UCSD-AML1 (cell line): Measurements from ENCODE around the gene PEPD.

Source experiments
- DNase-seq: peaks from one replicate; lab custom pipeline; 2025; ENCODE audit not compliant: unreplicated experiment; lab: John Stamatoyannopoulos, UW

The PEPD gene

DNA sequence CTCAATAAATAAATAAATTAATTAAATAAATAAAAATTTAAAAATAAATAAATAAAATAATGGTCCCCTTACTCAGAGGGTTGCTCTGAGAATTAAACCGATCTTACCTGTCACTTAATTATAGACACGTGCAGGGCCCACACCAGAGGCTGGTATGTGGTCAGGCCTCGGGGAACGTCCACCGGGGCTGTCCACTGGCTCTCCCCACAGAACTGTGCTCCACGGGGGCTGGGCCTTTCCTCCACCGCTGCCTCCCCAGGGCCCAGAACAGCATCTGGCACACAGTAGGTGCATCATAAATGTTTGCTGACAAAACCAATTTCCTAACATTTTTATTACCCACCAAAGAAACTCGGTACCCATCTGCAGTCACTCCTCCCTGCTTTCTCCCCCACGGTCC is 78.9 kb downstream of the PEPD start:
- no peak for DNase-seq

- no peak for DNase-seq
Measured at GRCh38 chr19:33441828-33442227, 79.8 kb downstream of the PEPD start.

DNA sequence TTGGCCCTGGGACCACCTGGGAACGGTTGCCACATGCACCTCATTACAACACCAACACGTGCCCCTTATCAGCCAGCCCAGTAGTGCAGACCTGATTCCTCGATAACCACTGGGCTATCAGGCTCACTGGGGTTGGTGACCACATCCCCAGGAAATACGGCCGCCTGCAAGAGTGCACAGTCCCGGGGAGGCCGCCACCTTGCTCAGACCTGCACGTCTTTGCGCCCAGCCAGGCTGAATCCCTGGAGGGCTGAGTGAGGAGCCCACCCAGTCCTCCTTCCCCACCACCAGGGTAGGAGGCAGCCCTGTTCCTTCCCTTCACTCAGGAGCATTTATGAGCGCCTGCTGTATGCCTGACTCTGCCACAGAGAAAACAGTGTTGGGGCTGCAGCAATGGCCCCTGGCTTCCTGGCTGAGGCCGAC is 80.3 kb downstream of the PEPD start:
- DNase-seq: peak; percentile 75

DNA sequence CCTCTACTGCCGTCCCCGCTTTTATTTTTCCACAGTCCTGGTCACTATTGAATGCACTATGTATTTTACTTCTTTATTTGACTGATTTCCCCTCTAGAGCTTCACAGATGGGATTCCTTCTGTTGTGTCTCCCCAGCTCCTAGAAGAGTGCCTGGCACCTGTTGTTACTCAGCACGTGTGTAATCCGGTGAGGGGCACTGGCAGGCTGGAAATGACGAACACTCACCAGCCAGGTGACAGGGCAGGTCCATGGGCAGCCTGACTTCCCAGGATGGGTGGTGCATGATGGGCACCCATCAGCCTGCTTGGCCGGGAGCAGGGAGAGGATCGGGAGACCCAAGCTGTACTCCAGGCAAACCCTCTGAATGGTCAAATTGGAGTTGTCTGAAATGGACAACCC is 80.9 kb downstream of the PEPD start:
- no peak for DNase-seq

- DNase-seq: no peak
Measured at GRCh38 chr19:33440241-33440640, 81.3 kb downstream of the PEPD start.

DNA sequence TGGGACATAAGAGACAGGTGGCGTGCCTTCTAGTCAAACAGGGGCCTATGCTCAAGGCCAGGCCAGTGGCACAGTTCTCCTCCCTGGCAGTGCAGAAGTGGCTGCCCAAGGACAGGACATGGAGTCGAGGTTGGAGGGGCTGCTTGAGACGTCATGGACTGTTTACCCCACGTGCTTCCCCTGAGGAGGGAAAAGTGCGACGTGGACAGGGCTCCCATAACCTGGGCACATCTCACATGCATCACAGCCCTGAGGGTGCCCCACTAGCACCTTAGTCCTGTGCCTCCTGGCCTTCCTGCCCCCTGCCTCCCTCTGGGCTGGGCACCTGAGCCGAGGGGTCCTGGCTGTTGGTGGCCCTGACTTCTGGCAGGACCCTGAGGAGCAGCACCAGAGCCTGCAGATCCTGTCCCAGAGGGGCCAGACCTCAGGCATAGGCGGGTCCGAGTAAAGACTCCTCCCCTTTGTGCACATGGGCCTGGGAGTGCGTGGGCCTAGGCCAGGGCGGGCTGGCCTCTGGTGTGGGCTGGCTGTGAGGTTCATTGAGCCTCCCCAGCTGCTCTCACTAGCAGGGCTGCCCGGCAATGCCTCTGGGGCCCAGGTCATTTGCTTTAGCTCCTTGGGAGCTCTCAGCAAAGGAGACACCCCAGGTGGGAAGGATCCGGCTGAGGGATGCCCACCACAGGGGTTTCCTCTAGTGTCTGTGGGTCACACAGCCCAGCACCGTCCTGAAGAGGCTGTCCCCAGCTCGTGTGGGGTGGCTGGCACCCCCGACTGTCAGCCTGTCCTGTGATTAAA is 82.4 kb downstream of the PEPD start:
- no peak for DNase-seq

DNA sequence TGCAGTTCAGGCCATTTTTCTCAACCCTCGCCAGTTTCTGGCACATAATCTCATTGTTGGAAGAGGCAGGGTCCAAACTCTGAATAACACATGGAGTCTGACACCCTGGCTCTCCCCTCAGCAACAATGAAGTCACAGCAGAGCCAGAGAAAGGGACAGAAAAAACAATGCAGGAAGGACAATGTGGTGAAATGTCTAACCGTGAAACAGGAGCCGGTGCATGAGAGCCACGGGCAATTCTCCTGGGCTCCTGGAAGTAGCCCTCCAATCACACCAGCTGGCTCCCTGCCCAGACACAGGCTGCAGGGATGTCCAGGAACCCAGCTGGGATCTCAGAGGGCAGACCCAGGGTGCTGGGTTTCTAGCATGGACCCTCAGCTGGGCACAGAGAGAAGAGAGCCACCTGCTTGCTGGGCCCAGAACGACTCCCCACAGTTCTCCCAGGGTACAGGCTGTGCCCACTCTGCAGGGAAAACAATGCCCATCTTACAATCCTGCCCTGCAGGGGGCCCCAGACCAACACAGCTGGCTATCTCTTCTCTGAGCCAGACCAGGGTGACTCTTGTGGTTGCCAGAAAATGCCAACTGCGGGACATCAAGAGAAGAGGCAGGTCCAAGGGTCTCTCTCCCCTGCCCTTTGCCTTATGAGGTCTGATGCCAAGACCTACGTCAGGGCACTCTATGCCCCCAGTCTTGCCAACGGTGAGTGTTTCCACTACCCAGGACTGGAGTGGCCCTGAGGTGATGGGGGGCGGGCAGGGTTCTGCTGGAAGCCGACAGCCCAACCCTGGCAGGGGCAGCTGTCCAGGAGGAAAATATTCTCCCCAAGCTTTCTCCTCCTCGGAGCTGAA is 83.5 kb downstream of the PEPD start:
- peak; percentile 43 for DNase-seq

DNA sequence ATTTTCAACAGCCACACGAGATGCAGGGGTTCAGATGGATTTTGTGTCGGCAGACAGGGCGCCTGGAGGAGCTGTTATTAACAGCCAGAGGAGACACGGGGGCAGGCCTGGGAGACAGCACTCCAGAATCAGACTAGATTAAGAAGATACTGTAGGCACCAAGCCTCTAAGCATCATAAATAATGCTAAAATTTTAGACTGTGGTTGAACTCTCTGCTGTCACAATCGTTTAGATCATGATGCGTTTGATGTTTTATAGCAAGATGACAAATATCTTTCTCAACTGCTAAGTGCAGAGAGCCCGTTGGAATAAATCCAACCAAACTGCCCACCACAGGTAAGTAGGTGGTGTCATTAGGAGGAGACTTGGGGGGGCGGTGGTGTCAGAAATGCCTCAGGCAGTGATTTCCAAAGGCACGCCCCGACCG is 84.2 kb downstream of the PEPD start:
- no peak for DNase-seq

GRCh38 chr19:33436360-33437345 is 84.9 kb downstream of the PEPD start:
- no peak for DNase-seq

DNA sequence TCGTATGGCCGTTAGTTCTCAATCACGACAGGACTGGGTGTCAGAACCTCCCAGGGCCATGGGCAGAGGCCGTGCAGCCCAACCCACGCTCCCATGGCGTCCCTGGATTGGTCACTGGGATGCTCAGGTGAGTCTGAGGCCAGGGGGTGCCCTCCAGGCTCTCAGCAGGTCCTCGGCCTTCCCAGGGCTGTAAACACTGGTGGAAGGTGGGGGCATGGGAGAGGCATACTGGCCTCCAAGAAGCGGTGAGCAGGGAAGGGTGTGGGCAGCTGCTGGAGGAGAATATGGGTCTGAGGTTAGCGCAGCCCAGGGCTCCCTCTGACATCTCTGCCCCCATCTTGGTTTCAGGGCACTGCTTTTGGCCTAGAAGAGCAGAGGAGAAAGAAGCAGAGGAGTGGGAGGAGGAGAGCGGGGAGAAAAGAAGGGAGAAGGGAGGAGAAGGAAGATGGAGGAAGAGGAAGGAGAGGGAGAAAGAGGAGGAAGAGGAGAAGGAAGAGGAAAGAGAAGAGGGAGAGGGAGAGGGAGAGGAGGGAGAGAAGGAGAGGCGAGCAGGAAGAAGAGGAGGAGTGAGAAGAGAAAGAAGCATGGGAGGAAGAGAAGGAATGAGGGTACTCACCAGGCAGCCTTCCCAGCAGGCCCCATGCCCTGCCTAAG is 85.8 kb downstream of the PEPD start:
- no peak for DNase-seq

DNA sequence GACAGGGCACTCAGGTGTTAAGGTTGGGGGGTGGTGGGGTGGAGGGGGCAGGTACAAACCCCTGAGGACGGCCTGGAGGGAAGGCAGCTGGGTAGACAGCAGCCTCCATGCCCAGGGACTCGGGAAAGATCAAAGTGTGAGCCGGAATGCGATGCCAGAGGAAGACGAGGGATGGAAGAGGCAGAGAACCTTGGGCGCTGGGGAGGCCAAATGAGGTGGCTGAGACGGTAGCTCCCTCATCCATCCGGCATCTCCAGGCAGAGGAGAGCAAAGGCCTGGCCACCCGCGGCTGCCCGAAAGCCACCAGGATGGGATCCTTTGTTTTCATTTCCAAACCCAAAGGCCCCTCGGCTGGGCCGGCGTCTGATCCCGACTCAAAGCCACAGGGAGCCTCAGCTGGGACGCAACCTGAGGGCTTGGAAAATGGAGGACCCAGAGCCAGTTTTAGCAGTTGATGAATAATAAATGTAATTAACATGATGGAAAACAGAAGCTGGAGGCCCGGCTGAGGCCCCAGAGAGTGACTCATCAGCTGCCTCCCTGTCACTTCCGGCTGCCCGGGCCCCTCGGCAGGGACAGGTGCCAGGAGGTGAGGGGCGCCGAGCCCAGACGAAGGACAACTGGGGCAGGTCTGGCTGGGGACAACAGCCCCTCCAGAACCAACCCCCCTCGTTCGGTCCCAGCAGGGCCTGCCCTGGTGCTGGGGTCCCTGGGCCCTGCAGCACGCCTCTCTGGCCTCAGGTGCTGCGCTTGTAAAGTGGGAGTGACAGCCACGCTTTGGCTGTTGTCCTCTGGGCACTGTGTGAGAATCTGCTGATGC is 86.5 kb downstream of the PEPD start:
- DNase-seq: no peak

DNA sequence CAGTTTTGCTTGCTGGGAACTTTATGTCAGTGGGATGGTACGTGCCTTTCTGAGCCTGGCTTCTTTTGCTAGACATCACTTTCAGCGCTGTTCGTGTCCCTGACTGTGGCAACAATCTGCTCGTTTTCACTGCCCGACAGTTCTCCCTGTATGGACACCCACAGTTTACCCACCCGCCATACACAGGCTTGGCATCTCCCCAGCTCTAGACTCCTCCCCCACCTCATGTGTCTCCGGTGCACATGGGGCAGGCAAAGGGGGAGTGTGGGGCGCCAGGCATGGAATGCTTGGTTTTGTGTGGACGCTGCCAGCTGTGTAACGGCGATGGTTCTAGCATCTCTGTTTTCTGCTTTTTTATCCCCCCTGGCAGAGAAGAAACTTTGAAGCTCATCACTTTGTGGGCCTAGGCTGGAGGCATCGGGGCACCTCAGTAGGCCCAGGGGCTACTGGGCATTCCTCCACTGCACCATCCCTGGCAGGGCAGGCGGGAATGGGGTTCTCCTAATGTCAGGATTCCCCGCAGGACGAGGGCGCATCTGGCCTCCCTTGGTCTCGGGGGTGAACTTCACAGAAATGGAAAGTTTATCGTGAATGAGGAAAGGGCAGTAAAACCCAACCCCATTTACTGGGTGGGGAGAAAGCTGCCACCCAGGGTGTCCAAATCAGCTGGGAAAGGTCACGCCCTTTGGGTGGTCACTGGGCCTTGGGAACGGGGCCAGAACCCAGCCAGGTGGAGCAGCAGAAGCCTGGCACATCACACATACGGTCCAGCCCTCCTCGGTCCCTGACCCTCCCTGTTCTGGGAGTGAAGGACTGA is 87.3 kb downstream of the PEPD start:
- DNase-seq: no peak

- DNase-seq: no peak
Measured at GRCh38 chr19:33432446-33433170, 89.0 kb downstream of the PEPD start.

- DNase-seq: no peak
Measured at GRCh38 chr19:33432015-33432414, 89.6 kb downstream of the PEPD start.

- peak; percentile 79 for DNase-seq
Measured at GRCh38 chr19:33430674-33431277, 90.8 kb downstream of the PEPD start.

- no peak for DNase-seq
Measured at GRCh38 chr19:33429891-33430673, 91.5 kb downstream of the PEPD start.

GRCh38 chr19:33428627-33429125 is 92.9 kb downstream of the PEPD start:
- DNase-seq: no peak
